Right cardiac atrium (tissue), 5 donors: ENCODE results near the gene DCP1A. TPM values are rescaled to one million over a fixed set of nuclear protein-coding genes. Genes with fewer than 3 reads are reported as not detected.
"Not testable (repeated sequence)": the region's sequence is repeated elsewhere in the genome, so short reads cannot be mapped to it uniquely, and the experiment has no call there.

Experiments used
- ATAC-seq, 2 donors: fragments of 200-7000 bp; cut with Tn5 transposase; one replicate each; pipeline versions ENCODE4 v1.8.0 to v1.9.1; 2020; ENCODE audit warnings: moderate library complexity in 2 of 2, mild to moderate bottlenecking in 1 of 2
- DNase-seq, 3 donors: peaks; one replicate each; pipeline ENCODE4 v3.0.0-alpha.2; 2020
- H3K27ac ChIP-seq: one replicate; pipeline ENCODE4 v1.5.1; 2013; ENCODE audit warnings: mild to moderate bottlenecking, low read length, control low read depth, moderate library complexity
- H3K27me3 ChIP-seq: one replicate; pipeline ENCODE4 v1.6.1; 2013; ENCODE audit not compliant: control insufficient read depth, insufficient read depth
- H3K4me1 ChIP-seq: one replicate; pipeline ENCODE4 v1.6.1; 2013; ENCODE audit warnings: low read length; ENCODE audit not compliant: control insufficient read depth, insufficient read depth
- H3K4me3 ChIP-seq: one replicate; pipeline ENCODE4 v1.5.1; 2013; ENCODE audit warnings: low read length, control low read depth
- H3K9me3 ChIP-seq: one replicate; pipeline ENCODE4 v1.6.1; 2013; ENCODE audit warnings: low read length; ENCODE audit not compliant: control insufficient read depth
- WGBS: extraction: QIAGEN DNeasy Blood & Tissue Kit; methylation state at CpG from one replicate; pipeline ENCODE4 v1.1.7; 2013; 5-methylcytosine and 5-hydroxymethylcytosine counted together
- intact Hi-C, 4 donors: fragments of 100-400 bp; cut with DNase I; formaldehyde crosslinking; loops; one replicate each; pipeline versions ENCODE4 v1.11.0 to v1.14.0; 2022 to 2023
- polyA plus RNA-seq: library from polyadenylated mRNA; stranded (reverse); fragments of 200-250 nt; gene quantifications from one replicate; pipeline ENCODE4 v1.2.3, GENCODE V29; 2013
- total RNA-seq, 4 donors: library from RNA; stranded (reverse); fragmentation: NEBNext Ultra II Directional; extraction: Animal tissue kit (Norgen Biotek cat#: 25700); gene quantifications; one replicate each; pipeline ENCODE4 v1.2.1, GENCODE V29; 2021
- donor health status: healthy with polysubstance abuse.
- donor health status: DM: no; HTN: yes; CAD: no.
- donor health status: DM: no; HTN: no; CAD: no.
- donor health status: DM: no; HTN: yes; CAD: no; lungs with severe emphysema.
- donor health status: DM: yes; HTN: yes; CAD: no.

DCP1A gene
- total and polyA plus RNA-seq, 5 donors, result 6.0 to 28.7 (median 21.8) TPM

DNA sequence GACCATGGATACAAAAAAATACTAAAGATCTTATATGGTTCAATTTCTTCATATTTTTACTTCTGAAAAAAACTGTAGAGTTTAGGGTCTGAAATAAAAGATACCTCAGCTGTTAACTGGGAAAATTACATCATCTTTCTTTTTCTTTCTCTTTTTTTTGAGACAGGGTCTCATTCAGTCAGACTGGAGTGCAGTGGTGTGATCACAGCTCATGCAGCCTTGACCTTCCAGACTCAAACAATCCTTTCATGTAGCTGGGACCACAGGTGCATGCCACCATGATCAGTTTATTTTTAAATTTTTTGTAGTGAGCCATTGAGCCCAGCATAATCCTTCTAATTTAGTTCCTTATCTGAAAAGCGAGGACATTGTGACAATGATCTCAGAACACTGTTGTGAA lies 51.9 kb downstream of the DCP1A start:
- intact Hi-C loops, result loop anchor here in 2 of 4 donors (5.0 to 10.0 kb wide), 2 partner anchors 409 to 412 kb away; no protein-coding TSS in a partner anchor
- 79% methylated on average over 1 of the region's 1 CpG for WGBS
- Histone ChIP-seq H3K4me1 (peaks cover 2% of the 10 kb centered on the region), H3K27ac (no peak overlapping the region), H3K9me3 (no peaks in the 10 kb centered on the region), H3K27me3 (no peaks in the 10 kb centered on the region), H3K4me3 (no peak overlapping the region)
- no peak for ATAC-seq
- no peak for DNase-seq

DNA sequence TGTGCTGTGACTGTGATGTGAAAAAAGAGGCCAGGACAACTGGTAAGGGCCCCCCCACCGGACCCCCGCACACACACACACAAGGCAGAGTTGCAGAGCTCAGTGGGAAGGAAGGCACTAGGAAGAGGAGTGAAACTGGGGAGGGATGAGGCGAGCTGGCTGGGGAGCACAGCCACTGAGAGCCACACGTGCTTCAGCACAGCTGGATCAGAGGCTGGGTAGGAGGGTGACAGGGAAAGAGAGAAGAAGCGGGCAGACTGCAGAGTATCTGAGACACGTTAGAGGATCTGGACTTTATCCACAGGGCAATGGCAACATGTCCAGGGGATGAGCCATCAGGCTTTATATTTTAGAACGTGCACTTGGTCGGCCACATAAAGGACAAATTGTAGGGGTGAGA lies 53.5 kb downstream of the DCP1A start:
- DNase-seq (peak in 1 of 3 donors; percentile 22), ATAC-seq (peak in 1 of 2 donors; percentile 17)
- Histone ChIP-seq H3K27ac (no peak overlapping the region), H3K4me1 (peaks cover 2% of the 10 kb centered on the region), H3K27me3 (no peaks in the 10 kb centered on the region), H3K9me3 (no peaks in the 10 kb centered on the region), H3K4me3 (no peak overlapping the region)
- intact Hi-C loops, result loop anchor here in 1 of 4 donors (10.0 kb wide), 1 partner anchor 411 kb away; no protein-coding TSS in a partner anchor
- WGBS, result 79% methylated on average over 8 of the region's 8 CpGs

DNA sequence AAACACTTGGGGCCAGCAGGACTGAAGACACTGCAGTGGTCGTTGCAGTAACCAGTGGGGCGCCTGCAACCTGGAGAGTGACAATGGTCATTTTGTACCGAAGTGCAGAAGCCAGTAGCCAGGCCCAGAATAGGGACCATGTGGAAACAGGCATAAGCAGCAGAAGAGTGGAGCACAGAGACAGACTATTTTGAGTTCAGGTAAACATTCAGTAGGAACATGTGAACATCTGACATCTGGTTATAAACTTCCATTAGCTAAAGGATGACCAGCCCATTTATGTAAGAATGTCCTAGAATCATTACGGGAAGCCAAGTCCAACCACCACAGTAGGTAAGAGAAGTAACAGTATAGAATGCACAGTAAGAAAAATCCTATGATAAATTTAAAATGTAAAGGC lies 59.1 kb downstream of the DCP1A start:
- H3K4me1 ChIP-seq, result peaks cover 2% of the 10 kb centered on the region
- WGBS, result 68% methylated on average over 4 of the region's 4 CpGs
- ATAC-seq, result no peak
- no peaks in the 10 kb centered on the region for H3K27me3 ChIP-seq
- no peak overlapping the region for H3K4me3 ChIP-seq
- DNase-seq, result no peak
- H3K9me3 ChIP-seq, result no peaks in the 10 kb centered on the region
- intact Hi-C loops, result no loop called here
- H3K27ac ChIP-seq, result no peak overlapping the region

DNA sequence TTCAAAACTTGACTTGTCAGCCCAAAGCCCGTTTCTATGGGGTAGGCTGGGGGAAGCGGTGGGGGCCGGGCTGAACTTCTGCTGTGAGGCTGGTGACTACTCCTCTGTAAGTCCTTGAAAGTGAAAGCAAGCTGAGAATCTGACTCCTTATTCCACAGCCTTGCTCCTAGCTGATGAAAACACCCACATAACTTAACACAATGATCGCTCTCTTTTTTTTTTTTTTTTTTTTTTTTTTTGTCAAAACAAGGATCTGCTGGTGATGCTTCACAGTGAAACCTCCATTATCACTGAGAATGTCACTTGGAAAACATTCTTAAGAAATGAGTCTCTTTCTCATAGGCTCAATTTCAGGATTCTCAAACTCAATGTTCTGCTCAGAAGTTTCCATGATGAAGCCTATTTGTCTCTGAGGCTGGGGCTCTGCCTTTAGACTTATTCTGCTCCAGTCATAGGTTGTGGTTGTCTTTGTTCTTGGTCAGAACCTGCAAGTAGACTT lies 60.2 kb downstream of the DCP1A start:
- Histone ChIP-seq H3K27me3 (no peaks in the 10 kb centered on the region), H3K4me1 (peaks cover 2% of the 10 kb centered on the region), H3K9me3 (no peaks in the 10 kb centered on the region), H3K4me3 (no peak overlapping the region), H3K27ac (no peak overlapping the region)
- 67% methylated on average over 4 of the region's 4 CpGs for WGBS
- ATAC-seq (peak; percentile 40 to 46), DNase-seq (no peak)
- intact Hi-C loops, result no loop called here

DNA sequence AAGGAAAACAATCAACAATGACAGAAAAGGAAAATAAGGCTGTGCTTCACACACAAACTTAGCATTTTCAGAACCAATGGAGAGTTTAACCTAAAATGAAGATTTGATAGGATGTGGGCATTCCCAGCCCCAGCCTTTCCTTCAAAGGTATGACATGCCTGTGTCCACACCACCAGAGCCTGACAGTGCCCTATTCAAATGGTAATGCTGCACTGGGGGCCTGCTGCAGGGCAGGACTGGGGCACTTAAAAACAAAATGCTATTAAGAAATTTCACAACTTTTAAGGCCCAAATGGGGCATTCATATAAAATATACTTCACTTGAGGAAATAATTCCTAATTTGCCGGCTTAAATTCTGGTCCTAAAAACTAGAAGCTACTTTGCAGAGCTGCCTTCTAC lies 60.6 kb downstream of the DCP1A start:
- ATAC-seq (no peak), DNase-seq (no peak)
- Histone ChIP-seq H3K4me1 (no peaks in the 10 kb centered on the region), H3K27ac (no peak overlapping the region), H3K27me3 (no peaks in the 10 kb centered on the region), H3K9me3 (no peaks in the 10 kb centered on the region), H3K4me3 (no peak overlapping the region)
- 78% methylated on average over 1 of the region's 1 CpG for WGBS
- intact Hi-C loops, result no loop called here

DNA sequence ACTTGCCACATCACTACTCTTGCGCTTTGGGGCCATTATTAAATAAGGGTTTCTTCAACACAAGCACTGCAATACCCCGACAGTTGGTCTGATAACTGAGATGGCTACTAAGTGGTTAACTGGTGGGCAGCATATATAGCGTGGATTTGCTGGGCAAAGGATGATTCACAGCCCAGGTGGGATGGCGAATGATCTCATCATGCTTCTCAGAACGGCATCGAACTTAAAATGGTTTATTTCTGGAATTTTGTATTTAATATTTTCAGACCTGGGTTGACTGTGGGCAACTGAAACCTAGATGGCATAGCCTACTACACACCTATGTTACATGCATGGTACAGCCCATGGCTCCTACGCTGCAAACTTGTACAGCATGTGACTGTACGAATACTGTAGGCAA lies 64.8 kb downstream of the DCP1A start:
- H3K9me3 ChIP-seq, result no peaks in the 10 kb centered on the region
- intact Hi-C loops, result no loop called here
- H3K27ac ChIP-seq, result no peak overlapping the region
- no peak overlapping the region for H3K4me3 ChIP-seq
- H3K4me1 ChIP-seq, result no peaks in the 10 kb centered on the region
- no peaks in the 10 kb centered on the region for H3K27me3 ChIP-seq
- ATAC-seq, result no peak
- DNase-seq, result no peak
- WGBS, result 92% methylated on average over 8 of the region's 8 CpGs

DNA sequence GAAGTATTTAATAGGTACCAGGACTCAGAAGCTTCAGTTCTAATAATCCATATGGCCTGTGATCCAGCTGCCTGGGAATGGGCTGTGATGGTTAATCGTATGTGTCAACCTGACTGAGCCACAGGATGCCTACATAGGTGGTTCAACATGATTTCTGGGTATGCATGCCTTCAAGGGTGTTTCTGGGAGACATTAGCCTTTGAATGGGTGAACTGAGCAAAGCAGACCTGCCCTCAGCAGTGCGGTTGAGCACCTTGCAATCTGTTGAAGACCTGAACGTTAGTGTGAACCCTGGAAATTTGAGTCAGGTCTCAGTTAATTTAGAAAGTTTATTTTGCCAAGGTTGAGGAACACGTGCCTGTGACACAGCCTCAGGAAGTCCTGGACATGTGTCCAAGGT lies 68.7 kb downstream of the DCP1A start:
- Histone ChIP-seq H3K4me3 (no peak overlapping the region), H3K4me1 (no peaks in the 10 kb centered on the region), H3K9me3 (no peaks in the 10 kb centered on the region), H3K27me3 (no peaks in the 10 kb centered on the region), H3K27ac (no peak overlapping the region)
- 78% methylated on average over 4 of the region's 4 CpGs for WGBS
- DNase-seq, result no peak
- ATAC-seq, result no peak
- intact Hi-C loops, result no loop called here

DNA sequence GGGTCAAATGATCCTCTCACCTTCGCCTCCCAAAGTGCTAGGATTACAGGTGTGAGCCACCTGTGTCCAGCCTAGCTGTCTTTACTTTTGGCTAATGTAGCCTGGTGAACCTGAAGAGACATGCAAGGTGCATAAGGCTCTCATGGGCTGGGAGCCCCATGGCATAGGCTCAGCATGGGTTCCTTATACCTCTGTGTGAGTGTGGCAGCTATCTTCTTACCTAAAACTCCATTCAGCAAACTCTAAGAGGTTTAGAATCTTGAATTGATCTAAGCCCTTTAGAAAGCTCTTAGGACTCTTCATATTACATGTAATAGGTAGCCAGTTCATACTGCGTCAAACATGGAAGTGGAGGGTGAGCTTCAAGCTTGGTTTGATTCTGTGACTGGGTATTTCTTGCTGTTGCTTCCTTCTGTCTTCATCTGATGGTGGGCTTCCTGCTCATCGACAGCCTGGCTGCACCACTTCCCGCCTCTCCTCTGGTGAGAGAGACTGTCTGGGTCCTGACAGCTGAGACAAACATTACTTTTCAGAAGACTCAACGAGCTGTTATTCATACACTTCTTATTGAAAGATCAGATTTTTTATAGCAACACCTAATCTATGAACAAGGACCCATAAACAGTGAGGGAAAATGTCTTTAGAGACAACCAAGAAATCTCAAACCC lies 72.3 kb downstream of the DCP1A start:
- 52% methylated on average over 5 of the region's 5 CpGs for WGBS
- Histone ChIP-seq H3K27me3 (no peaks in the 10 kb centered on the region), H3K27ac (no peak overlapping the region), H3K4me3 (no peak overlapping the region), H3K4me1 (peaks cover 3% of the 10 kb centered on the region), H3K9me3 (no peaks in the 10 kb centered on the region)
- ATAC-seq (no peak), DNase-seq (no peak)
- intact Hi-C loops, result no loop called here

DNA sequence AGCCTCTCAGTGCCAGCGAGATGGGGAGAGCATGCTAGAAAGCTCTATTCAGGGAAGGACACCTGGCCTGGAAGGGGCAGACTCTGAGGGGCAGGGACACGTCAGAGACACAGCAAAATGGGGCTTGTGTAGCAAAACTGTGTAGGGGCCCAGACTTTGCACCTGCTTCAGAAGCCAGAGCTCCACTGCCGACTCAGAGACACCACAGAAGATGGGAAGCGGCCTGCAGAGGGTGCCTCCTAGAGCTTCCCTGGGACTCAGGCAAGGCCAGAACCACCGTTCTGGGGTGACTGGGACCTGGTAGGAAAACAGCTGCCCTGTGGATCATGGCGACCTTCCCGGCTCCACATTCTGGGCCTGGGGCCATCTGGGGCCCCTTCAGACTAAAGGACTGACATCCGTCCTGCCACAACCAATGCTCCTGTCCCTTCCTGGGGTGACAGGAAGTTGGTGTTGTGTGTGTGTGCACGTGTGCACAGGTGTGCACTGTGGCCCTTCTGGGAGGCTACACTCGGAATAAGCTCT lies 74.1 kb downstream of the DCP1A start:
- Histone ChIP-seq H3K4me1 (peaks cover 5% of the 10 kb centered on the region), H3K9me3 (no peaks in the 10 kb centered on the region), H3K27ac (no peak overlapping the region), H3K27me3 (no peaks in the 10 kb centered on the region), H3K4me3 (no peak overlapping the region)
- ATAC-seq (no peak), DNase-seq (no peak)
- WGBS, result 78% methylated on average over 10 of the region's 10 CpGs
- intact Hi-C loops, result no loop called here

DNA sequence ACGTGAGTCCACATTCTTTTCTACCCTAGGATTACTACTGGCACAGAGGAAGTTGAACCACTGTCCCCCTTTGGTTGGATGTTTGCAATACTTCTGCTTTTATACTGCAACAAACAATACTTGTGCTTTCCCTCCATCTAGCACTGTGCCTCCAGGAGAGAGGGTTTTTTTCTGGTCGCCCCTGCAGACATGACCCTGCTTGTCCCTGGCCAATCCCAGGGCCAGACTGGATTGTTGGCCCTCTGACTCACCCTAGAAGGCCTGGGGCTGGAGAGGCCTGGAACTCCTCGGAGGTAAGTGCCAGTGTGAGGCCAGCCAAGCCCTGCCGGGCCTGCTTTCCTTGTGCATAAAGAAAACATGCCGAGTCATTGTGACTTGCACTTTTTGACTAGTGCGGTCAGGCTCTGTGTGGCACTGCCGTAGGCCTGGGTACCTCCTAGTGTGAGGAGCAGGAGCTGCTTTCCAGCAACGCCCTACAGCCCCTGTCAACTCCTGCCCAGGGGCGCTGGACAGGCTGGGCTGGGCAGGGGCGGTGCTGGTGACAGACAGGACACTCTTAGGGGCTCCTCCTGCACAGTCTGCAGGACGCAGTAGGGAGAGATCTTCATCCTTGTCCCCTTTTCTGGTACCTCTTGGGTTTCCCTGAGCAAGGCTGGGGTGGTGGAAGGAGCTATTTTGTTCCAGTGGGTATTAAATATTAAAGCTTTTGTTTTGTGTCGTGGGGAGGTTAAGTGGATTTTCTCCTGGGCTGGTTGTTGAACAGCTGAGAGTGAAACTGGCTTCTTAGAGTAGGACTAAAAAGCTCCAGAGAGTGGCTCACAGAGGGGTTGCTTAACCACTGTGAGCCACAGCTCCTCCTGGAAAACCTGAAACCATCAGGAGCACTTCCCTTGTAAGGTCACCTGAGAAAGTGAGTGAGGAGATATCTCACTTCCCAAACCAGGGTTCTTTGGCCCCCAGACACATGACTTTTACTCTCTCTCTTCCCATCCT lies 77.2 kb downstream of the DCP1A start:
- H3K4me3 ChIP-seq, result no peak overlapping the region
- intact Hi-C loops, result no loop called here
- H3K4me1 ChIP-seq, result peaks cover 5% of the 10 kb centered on the region
- ATAC-seq (peak; percentile 93 to 95), DNase-seq (peak; percentile 89 to 95 (median 93))
- H3K27ac ChIP-seq, result peak overlapping the region; percentile 97
- H3K9me3 ChIP-seq, result no peaks in the 10 kb centered on the region
- no peaks in the 10 kb centered on the region for H3K27me3 ChIP-seq
- 31% methylated on average over 12 of the region's 12 CpGs for WGBS

DNA sequence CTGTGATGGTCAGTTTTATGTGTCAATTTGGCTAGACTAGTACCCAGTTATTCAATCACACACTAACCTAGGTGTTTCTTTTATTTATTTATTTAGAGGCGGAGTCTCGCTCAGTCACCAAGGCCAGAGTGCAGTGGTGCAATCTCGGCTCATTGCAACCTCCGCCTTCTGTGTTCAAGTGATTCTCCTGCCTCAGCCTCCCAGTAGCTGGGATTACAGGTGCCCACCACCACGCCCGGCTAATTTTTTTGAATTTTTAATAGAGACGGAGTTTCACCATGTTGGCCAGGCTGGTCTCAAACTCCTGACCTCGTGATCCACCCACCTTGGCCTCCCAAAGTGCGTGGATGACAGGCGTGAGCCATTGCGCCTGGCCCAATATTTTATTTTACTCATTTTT lies 78.2 kb downstream of the DCP1A start:
- 96% methylated on average over 11 of the region's 11 CpGs for WGBS
- not testable (repeated sequence) for ATAC-seq, H3K4me3 ChIP-seq

More for the DNA sequence above, 78.2 kb downstream of the DCP1A start:
- H3K27me3 ChIP-seq, intact Hi-C loops, H3K4me1 ChIP-seq, H3K9me3 ChIP-seq, DNase-seq: not testable (repeated sequence)
- H3K27ac ChIP-seq, result peak overlapping the region; percentile 97
